T-cell (primary cell): Measurements from ENCODE around the gene C14orf119. TPM values are rescaled to one million over a fixed set of nuclear protein-coding genes. Genes with fewer than 3 reads are reported as not detected.

Source experiments
- ATAC-seq, 4 experiments: fragments of 200-7000 bp in 3 of 4; fragments of 150-1000 bp in 1 of 4; cut with Tn5 transposase; replicated peaks in 1 of 4; 1 replicate in 3 of 4; 2 replicates in 1 of 4; pipeline ENCODE4 v1.10.0; 2021; ENCODE audit warnings: moderate library complexity in 3 of 4, mild to moderate bottlenecking in 2 of 4, moderate number of reproducible peaks in 1 of 4
- CTCF ChIA-PET, 2 donors: fragments of 300-600 bp; sonication (Branson Sonifier 250); formaldehyde crosslinking; loops; one replicate each; lab custom pipeline; 2022; ENCODE audit warnings: antibody characterized with exemption in 2 of 2; lab: Charles Lee
- POLR2A ChIA-PET, 2 donors: fragments of 300-600 bp; sonication (Branson Sonifier 250); formaldehyde crosslinking; loops; one replicate each; lab custom pipeline; 2022; ENCODE audit warnings: antibody characterized with exemption in 2 of 2; lab: Charles Lee
- DNase-seq, 35 experiments: peaks; one replicate each; pipeline versions ENCODE4 v3.0.0 to v3.0.0-alpha.2; 2013 to 2023
- H3K27ac ChIP-seq: one replicate; pipeline ENCODE4 v1.5.1; 2013; ENCODE audit warnings: low read length
- H3K27me3 ChIP-seq, 2 experiments: replicated peaks in 1 of 2; 1 replicate in 1 of 2; 2 replicates in 1 of 2; pipeline versions ENCODE4 v1.6.1 to v1.7.0; 2013; ENCODE audit warnings: low read length in 1 of 2, mixed read lengths in 1 of 2; ENCODE audit not compliant: control insufficient read depth in 2 of 2, insufficient read depth in 2 of 2; ENCODE audit errors: extremely low read depth in 1 of 2
- H3K36me3 ChIP-seq, 2 donors: 1 replicate in 1 of 2; 2 replicates in 1 of 2; pipeline versions ENCODE4 v1.6.1 to v1.7.0; 2013; ENCODE audit warnings: low read length in 1 of 2; ENCODE audit not compliant: control insufficient read depth in 2 of 2, insufficient read depth in 1 of 2; ENCODE audit errors: extremely low read depth in 1 of 2
- H3K4me1 ChIP-seq, 2 experiments: 1 replicate in 1 of 2; 2 replicates in 1 of 2; pipeline versions ENCODE4 v1.6.1 to v1.7.0; 2013; ENCODE audit warnings: low read length in 2 of 2, mixed read lengths in 1 of 2; ENCODE audit not compliant: insufficient read depth in 2 of 2, control insufficient read depth in 1 of 2; ENCODE audit errors: extremely low read depth in 1 of 2
- H3K4me3 ChIP-seq, 2 donors: 1 replicate in 1 of 2; 2 replicates in 1 of 2; pipeline versions ENCODE4 v1.5.1 to v1.7.0; 2013; ENCODE audit warnings: mild to moderate bottlenecking in 2 of 2, low read length in 1 of 2, moderate library complexity in 1 of 2; ENCODE audit not compliant: control insufficient read depth in 1 of 2; ENCODE audit errors: extremely low read depth in 1 of 2
- H3K9me3 ChIP-seq: 2 replicates; pipeline ENCODE4 v1.7.0; 2013
- H3K27ac Mint-ChIP-seq, 2 donors: one replicate each; pipeline ENCODE4 v1.8.0; 2020 to 2021; ENCODE audit warnings: mild to moderate bottlenecking in 2 of 2, mixed read lengths in 2 of 2
- H3K27me3 Mint-ChIP-seq, 2 donors: one replicate each; pipeline ENCODE4 v1.8.0; 2021 to 2022; ENCODE audit warnings: mixed read lengths in 2 of 2
- H3K36me3 Mint-ChIP-seq: one replicate; pipeline ENCODE4 v1.8.0; 2021; ENCODE audit warnings: mixed read lengths
- H3K4me1 Mint-ChIP-seq, 3 donors: one replicate each; pipeline ENCODE4 v1.8.0; 2020 to 2022; ENCODE audit warnings: mixed read lengths in 3 of 3, mild to moderate bottlenecking in 1 of 3
- H3K4me3 Mint-ChIP-seq, 3 donors: one replicate each; pipeline ENCODE4 v1.8.0; 2020 to 2022; ENCODE audit warnings: mild to moderate bottlenecking in 3 of 3, mixed read lengths in 3 of 3, moderate library complexity in 3 of 3
- H3K9me3 Mint-ChIP-seq, 3 donors: one replicate each; pipeline ENCODE4 v1.8.0; 2020 to 2022; ENCODE audit warnings: mixed read lengths in 3 of 3
- WGBS: methylation state at CpG from one replicate; pipeline ENCODE4 v1.1.5; 2013; ENCODE audit warnings: missing lambda C conversion rate; ENCODE audit not compliant: insufficient coverage; 5-methylcytosine and 5-hydroxymethylcytosine counted together
- total RNA-seq, 35 experiments: library from RNA in 6 of 35; stranded (reverse) in 6 of 35; fragments of 120-200 nt in 1 of 35; gene quantifications; one replicate each; pipeline versions ENCODE4 v1.2.1 to v1.2.4 and lab custom pipeline; 2013 to 2026

C14orf119 gene
- total RNA-seq, 5 donors from 2014 or later (not counting 1 experiment from before 2014, with no cell fraction given): 9.5 to 47.7 (median 43.6) TPM

DNA sequence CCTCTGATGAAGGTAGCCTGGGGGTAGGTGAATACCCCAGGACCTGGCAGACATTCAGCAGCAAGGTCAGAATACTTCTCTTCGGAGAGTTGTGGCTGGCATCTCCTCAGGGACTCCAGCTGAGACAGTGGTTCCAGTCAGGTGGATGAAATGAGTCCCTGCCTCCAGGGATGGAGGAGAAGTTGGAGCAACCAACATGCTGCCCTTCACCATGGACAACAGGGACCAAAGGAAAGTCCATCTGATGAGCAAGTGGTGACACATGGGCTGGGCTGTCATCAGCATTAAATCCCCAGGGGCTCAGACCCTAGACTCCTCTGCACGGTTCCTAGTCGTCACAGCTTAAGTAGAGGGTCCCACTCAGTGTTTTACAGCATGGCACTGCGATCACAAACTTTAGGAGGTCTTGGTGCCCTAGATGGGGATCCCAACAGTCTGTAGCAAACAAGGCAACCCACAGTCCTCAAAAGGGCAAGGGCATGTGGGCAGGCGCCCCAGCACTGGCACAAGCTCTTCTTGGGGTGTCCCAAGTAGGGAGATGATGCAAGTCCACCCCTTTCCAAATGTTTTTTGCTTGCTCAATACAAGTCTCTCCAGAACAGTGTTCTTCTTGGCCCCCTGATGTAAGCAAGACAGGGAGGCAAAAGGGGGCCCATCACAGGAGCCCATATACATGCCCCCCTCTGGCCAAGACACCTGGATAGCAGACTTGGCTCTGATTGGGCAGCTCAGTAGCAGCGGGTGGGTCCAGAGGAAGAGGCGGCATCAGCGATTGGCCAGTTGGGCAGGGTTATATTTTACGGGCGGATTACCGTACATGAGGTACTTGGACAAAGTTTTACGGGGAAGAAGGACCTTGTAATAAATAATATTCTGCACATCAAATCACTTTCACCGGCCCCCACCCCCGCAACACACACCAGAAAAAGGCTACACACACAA lies 27.2 kb upstream of the C14orf119 start:
- Mint-ChIP-seq H3K4me3 (no peak overlapping the region), H3K27ac (peak overlapping the region in 1 of 2 donors; percentile 61), H3K36me3 (peaks cover 36% of the 10 kb centered on the region), H3K4me1 (peaks cover 35 to 45% (median 41%) of the 10 kb centered on the region in 3 donors), H3K9me3 (no peaks in the 10 kb centered on the region), H3K27me3 (no peaks in the 10 kb centered on the region)
- POLR2A ChIA-PET: interaction anchor here (0.5 to 1.3 kb wide), 6 partner anchors 8 to 303 kb away, joined by 4 to 7 read pairs (median 5); partner anchors contain the start of genes ACIN1 (in 1 of the 2) and C14orf119 (in 1 of the 2)
- Histone ChIP-seq H3K27ac (peak overlapping the region; percentile 38), H3K27me3 (no peaks in the 10 kb centered on the region), H3K9me3 (no peaks in the 10 kb centered on the region), H3K36me3 (peaks cover 10 to 72% of the 10 kb centered on the region in 2 donors), H3K4me3 (no peak overlapping the region), H3K4me1 (peaks cover 12 to 37% of the 10 kb centered on the region in 2 experiments)
- CTCF ChIA-PET: interaction anchor here (0.5 to 2.1 kb wide), 43 partner anchors 8 to 1127 kb away, joined by 3 to 46 read pairs (median 5); partner anchors contain the start of genes ACIN1 (in 1 of the 2), C14orf119 (in 1 of the 2), HAUS4 (in 1 of the 2) and PRMT5 (in 1 of the 2)
- DNase-seq: peak in 1 of 35 experiments; percentile 4
- ATAC-seq: no peak
- WGBS: 86% methylated on average over 5 of the region's 14 CpGs

DNA sequence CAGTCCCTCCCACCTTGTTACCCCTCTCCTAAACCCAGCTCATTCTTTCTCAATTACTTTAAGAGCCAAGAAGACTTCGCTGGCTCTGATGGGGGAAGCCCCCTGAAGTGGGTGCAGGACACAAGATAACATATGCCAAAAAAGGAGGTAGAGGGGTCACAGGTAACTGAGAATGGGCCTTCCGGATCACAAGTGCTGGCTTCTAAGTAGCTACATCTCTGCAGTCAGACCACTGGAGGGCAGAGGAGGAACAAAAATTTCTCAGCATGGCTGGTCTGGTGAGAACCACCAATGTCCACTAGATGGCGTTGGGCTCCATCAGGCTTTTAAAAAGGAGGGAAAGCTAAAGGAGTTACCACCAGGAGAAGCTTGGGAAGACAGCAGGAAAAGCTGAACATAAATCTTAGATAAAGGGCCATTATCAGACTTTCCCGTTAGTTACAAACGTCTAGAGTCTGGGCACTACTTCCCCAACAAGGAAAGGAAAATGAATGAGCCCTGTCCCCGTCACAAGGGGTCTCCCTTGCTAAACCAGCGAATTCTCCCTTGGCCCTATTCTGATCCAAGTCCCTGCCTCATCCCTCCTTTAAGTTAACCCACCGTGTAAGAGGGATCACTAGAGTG lies 26.4 kb upstream of the C14orf119 start:
- WGBS: 20% methylated on average over 5 of the region's 8 CpGs
- H3K36me3 ChIP-seq: peaks cover 13 to 69% of the 10 kb centered on the region in 2 donors
- no peaks in the 10 kb centered on the region for H3K27me3 Mint-ChIP-seq
- peaks cover 28% of the 10 kb centered on the region for H3K36me3 Mint-ChIP-seq
- no peaks in the 10 kb centered on the region for H3K9me3 Mint-ChIP-seq
- peak overlapping the region; percentile 17 to 34 (median 31) for H3K4me3 Mint-ChIP-seq
- H3K4me1 Mint-ChIP-seq: peaks cover 35 to 45% (median 41%) of the 10 kb centered on the region in 3 donors
- peaks cover 12 to 37% of the 10 kb centered on the region in 2 experiments for H3K4me1 ChIP-seq
- peak overlapping the region; percentile 61 for H3K27ac Mint-ChIP-seq
- no peaks in the 10 kb centered on the region for H3K27me3 ChIP-seq
- peak overlapping the region; percentile 38 for H3K27ac ChIP-seq
- no peaks in the 10 kb centered on the region for H3K9me3 ChIP-seq
- H3K4me3 ChIP-seq: no peak overlapping the region
- ATAC-seq (peak; percentile 76 to 86 (median 79)), DNase-seq (peak; percentile 40 to 90 (median 66))
- ChIA-PET CTCF (interaction anchor here (0.5 to 2.1 kb wide), 44 partner anchors 8 to 1127 kb away, joined by 3 to 46 read pairs (median 5); partner anchors contain the start of genes ACIN1 (in 1 of the 2), C14orf119 (in 1 of the 2), HAUS4 (in 1 of the 2) and PABPN1 (in 1 of the 2)), POLR2A (interaction anchor here (0.5 to 1.3 kb wide), 6 partner anchors 8 to 304 kb away, joined by 4 to 7 read pairs (median 5); partner anchors contain the start of genes ACIN1 (in 1 of the 2) and C14orf119 (in 1 of the 2))

DNA sequence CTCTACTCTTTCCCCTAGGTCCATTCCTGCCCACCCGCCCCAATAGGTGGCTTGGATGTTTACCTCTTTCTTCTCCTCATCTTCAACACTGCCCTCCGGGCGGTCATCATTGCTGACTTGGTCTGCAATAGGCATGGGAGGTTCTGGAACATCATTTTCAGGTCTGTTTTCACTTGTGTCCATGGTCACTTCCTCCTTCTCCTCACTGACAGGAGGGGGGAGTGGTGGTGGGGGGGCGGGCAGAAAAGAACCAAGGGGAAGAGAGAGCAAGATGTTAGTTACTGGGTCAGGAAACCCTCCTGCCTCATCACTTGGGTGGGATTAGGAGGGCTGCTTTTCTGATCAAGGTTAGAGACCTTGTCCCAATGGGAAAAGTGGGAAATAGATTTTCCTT lies 25.9 kb upstream of the C14orf119 start:
- Mint-ChIP-seq H3K9me3 (no peaks in the 10 kb centered on the region), H3K27ac (peak overlapping the region in 1 of 2 donors; percentile 61), H3K27me3 (no peaks in the 10 kb centered on the region), H3K4me3 (no peak overlapping the region), H3K4me1 (peaks cover 35 to 45% (median 41%) of the 10 kb centered on the region in 3 donors), H3K36me3 (peaks cover 26% of the 10 kb centered on the region)
- DNase-seq (no peak), ATAC-seq (no peak)
- Histone ChIP-seq H3K4me1 (peaks cover 12 to 37% of the 10 kb centered on the region in 2 experiments), H3K27ac (no peak overlapping the region), H3K9me3 (no peaks in the 10 kb centered on the region), H3K27me3 (no peaks in the 10 kb centered on the region), H3K4me3 (no peak overlapping the region), H3K36me3 (peaks cover 15 to 68% of the 10 kb centered on the region in 2 donors)
- no CpG with 5 or more reads among the region's 4 CpGs for WGBS
- CTCF ChIA-PET: interaction anchor here (0.6 to 2.1 kb wide), 31 partner anchors 7 to 499 kb away, joined by 3 to 46 read pairs (median 6); partner anchors contain the start of genes ACIN1 (in 1 of the 2), C14orf119 (in 1 of the 2), HAUS4 (in 1 of the 2) and PABPN1 (in 1 of the 2)
- POLR2A ChIA-PET: interaction anchor here in 1 of 2 donors (1.0 to 1.3 kb wide), 2 partner anchors 8 to 25 kb away, joined by 4 to 7 read pairs; partner anchors contain the start of genes ACIN1 and C14orf119

DNA sequence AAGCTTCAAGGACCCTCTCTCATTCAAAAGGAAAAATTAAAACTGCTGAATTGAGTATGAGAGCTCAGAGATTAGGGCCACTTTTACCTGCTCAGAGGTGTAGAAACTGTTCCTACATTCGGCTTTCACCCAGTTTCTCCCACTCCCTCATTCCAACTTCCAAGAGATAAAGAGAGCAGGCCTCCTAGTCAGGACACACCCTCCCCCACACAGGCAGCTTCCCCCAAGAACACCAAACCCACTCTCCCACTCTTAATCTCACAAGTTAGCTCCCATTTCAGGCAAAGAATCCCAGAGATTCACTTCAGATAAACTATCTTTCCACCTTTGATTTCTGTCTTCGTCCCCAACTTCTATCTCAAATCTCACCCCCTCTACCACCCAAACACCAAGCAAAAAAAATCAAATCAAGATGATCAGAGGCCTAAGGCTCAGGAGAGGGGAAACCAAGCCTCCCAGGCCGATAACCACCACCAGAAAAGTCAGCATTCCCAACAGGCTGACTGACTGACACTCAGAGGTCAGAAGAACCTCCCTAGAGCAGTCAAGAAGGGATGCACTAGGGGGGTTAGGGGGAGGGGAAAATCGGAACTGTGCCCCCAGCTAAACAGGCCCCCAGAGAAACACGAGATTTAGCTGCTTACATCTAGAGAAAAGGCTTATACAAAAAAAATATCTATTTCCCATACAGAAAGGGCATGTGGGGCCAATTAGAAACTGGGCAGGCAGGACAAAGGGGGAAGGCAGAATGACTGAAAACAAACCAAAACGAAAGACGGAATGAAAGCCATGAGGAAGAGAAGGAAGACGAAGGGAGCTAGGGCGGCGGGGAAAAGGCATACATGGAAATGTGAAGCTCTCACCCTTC lies 24.8 kb upstream of the C14orf119 start:
- no peaks in the 10 kb centered on the region for H3K27me3 Mint-ChIP-seq
- ChIA-PET CTCF (interaction anchor here (0.6 to 3.3 kb wide), 20 partner anchors 10 to 501 kb away, joined by 3 to 39 read pairs (median 3); partner anchors contain the start of genes ACIN1 (in 1 of the 2), C14orf119 (in 1 of the 2), PABPN1 (in 1 of the 2) and PRMT5 (in 1 of the 2)), POLR2A (interaction anchor here (0.5 to 1.5 kb wide), 4 partner anchors 24 to 256 kb away, joined by 3 to 9 read pairs (median 6); partner anchors contain the start of genes ACIN1 (in 1 of the 2) and C14orf119 (in 1 of the 2))
- DNase-seq (peak in 1 of 35 experiments; percentile 4), ATAC-seq (no peak)
- peaks cover 31% of the 10 kb centered on the region for H3K36me3 Mint-ChIP-seq
- H3K27me3 ChIP-seq: no peaks in the 10 kb centered on the region
- H3K9me3 Mint-ChIP-seq: no peaks in the 10 kb centered on the region
- H3K4me3 ChIP-seq: peak overlapping the region; percentile 56 to 84
- H3K4me3 Mint-ChIP-seq: peak overlapping the region; percentile 88 to 94 (median 93)
- peak overlapping the region; percentile 40 for H3K27ac ChIP-seq
- peaks cover 17 to 72% of the 10 kb centered on the region in 2 donors for H3K36me3 ChIP-seq
- no peaks in the 10 kb centered on the region for H3K9me3 ChIP-seq
- 67% methylated on average over 2 of the region's 10 CpGs for WGBS
- peaks cover 12 to 37% of the 10 kb centered on the region in 2 experiments for H3K4me1 ChIP-seq
- peak overlapping the region; percentile 91 to 96 for H3K27ac Mint-ChIP-seq
- peaks cover 35 to 47% (median 41%) of the 10 kb centered on the region in 3 donors for H3K4me1 Mint-ChIP-seq
